ENCODE results near the gene MCUR1. TPM values are rescaled to one million over a fixed set of nuclear protein-coding genes. Genes with fewer than 3 reads are reported as not detected.
"Not testable (repeated sequence)": the region's sequence is repeated elsewhere in the genome, so short reads cannot be mapped to it uniquely, and the experiment has no call there.

MCUR1 gene
- total RNA-seq, 2 experiments from 2014 or later, result 23.5 to 32.7 TPM

DNA sequence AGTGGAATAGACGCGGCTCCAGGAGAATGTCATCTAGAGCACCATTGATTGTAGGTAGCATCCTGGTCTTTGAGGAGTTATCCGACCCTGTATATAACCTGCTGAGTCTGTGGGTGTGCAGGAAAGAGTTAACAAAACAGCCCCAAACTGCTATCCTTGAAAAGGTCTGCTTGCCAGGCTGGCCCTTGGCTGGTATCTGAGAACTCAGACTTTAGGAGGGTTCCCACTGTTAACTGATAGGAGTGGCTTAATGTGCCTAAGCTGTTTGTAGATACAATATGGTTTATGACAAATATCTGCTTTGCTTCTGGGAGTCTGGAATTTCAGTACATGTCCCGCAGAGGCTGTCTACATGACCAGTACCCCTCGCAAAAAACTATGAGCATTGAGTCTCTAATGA lies 27.6 kb upstream of the MCUR1 start:
- no peak for DNase-seq
- CTCF ChIA-PET, result no interaction called here
- H3K27ac Mint-ChIP-seq, result no peak overlapping the region
- H3K27me3 Mint-ChIP-seq, result no peaks in the 10 kb centered on the region
- H3K4me1 Mint-ChIP-seq, result no peaks in the 10 kb centered on the region
- H3K4me3 Mint-ChIP-seq, result no peak overlapping the region
- H3K36me3 Mint-ChIP-seq (ENCODE audit: low read depth), result no peaks in the 10 kb centered on the region
- POLR2A ChIA-PET, result no interaction called here
- H3K9me3 Mint-ChIP-seq, result no peaks in the 10 kb centered on the region

DNA sequence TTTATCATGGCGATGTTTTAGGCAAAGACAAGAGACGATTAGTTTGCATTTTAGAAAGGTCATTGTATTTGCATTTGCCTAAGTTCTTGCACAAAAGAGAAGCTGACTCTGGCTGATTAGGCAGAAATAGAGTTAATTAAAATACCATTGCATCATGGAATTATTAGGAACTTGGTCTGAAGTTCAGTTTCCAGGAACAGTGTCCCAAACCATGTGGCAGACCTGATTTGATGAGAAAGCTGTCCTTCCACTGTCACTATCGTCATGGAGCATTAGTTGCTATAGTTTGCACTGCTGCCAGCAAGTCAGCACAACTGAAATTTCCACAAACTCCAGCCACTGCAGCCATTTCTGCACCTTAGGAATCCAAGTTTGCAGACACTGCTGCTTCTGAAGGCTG lies 24.3 kb upstream of the MCUR1 start:
- no peaks in the 10 kb centered on the region for H3K4me1 Mint-ChIP-seq
- ChIA-PET CTCF (interaction anchor here (0.7 kb wide), 1 partner anchor 106 kb away, joined by 3 read pairs; no protein-coding TSS in a partner anchor), POLR2A (no interaction called here)
- no peak overlapping the region for H3K4me3 Mint-ChIP-seq
- no peaks in the 10 kb centered on the region for H3K36me3 Mint-ChIP-seq (ENCODE audit: low read depth)
- DNase-seq, result no peak
- H3K27ac Mint-ChIP-seq, result no peak overlapping the region
- peaks cover 7% of the 10 kb centered on the region for H3K27me3 Mint-ChIP-seq
- no peaks in the 10 kb centered on the region for H3K9me3 Mint-ChIP-seq

DNA sequence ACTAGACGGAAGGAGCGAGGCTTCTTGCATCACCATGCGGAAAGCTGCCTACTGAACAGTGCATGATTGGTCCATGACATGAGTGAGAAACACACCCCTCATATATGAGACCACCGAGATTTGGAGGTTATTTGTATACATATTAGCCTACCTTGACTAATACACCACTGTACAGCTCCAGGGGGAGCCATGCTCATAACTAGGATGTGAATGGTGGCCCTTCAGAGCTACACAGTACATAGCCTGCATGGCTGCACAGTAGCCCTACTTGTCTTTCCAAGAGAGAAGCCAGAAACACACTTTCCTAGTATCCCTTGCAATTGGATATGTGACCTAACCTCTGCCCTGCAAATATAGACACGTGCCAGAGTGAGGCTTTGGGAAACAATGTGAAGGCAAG lies 21.8 kb upstream of the MCUR1 start:
- Mint-ChIP-seq H3K9me3 (no peaks in the 10 kb centered on the region), H3K4me3 (no peak overlapping the region), H3K27ac (no peak overlapping the region), H3K4me1 (no peaks in the 10 kb centered on the region), H3K27me3 (peaks cover 7% of the 10 kb centered on the region), H3K36me3 (ENCODE audit: low read depth) (no peaks in the 10 kb centered on the region)
- POLR2A ChIA-PET, result no interaction called here
- CTCF ChIA-PET, result no interaction called here
- DNase-seq, result no peak

DNA sequence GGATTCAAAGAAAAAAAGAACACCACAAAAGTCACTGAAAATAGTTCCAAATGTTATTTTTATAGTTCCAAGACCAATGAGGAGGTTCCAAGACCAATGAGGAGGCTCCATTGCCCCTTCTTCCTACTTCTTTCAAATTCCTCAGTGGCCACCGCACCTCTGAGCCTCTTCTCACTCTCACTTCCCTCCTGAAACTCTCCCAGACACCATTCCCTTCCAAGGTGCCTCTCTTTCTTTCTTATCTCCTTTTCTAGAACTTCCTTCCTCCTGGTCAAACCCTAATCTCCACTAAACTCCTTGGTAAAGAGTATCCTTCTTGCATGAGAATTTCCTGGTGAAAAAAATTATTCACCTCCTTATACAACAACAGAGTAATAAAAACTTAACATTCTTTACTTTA lies 20.4 kb upstream of the MCUR1 start:
- CTCF ChIA-PET, result no interaction called here
- peaks cover 7% of the 10 kb centered on the region for H3K27me3 Mint-ChIP-seq

DNA sequence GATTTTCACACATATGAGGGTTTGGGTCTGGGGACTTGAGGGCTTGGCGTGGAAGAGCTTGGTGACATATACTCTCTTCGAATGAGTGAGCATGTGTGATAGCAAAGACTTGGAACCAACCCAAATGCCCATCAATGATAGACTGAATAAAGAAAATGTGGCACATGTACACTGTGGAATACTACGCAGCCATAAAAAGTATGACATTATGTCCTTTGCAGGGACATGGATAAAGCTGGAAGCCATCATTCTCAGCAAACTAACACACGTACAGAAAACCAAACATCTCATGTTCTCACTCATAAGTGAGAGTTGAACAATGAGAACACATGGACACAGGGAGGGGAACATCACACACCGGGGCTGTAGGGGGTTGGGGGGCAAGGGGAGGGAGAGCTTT lies 19.7 kb upstream of the MCUR1 start:
- CTCF ChIA-PET; H3K36me3 Mint-ChIP-seq (ENCODE audit: low read depth); H3K4me1 Mint-ChIP-seq; H3K27me3 Mint-ChIP-seq; POLR2A ChIA-PET; H3K9me3 Mint-ChIP-seq; H3K4me3 Mint-ChIP-seq; DNase-seq; H3K27ac Mint-ChIP-seq: not testable (repeated sequence)

More for the DNA sequence above, 20.4 kb upstream of the MCUR1 start:
- Mint-ChIP-seq H3K27ac (no peak overlapping the region), H3K36me3 (ENCODE audit: low read depth) (no peaks in the 10 kb centered on the region), H3K9me3 (no peaks in the 10 kb centered on the region), H3K4me1 (no peaks in the 10 kb centered on the region), H3K4me3 (no peak overlapping the region)
- no peak for DNase-seq
- POLR2A ChIA-PET, result interaction anchor here (0.6 kb wide), 1 partner anchor 20 kb away, joined by 5 read pairs; no protein-coding TSS in a partner anchor

DNA sequence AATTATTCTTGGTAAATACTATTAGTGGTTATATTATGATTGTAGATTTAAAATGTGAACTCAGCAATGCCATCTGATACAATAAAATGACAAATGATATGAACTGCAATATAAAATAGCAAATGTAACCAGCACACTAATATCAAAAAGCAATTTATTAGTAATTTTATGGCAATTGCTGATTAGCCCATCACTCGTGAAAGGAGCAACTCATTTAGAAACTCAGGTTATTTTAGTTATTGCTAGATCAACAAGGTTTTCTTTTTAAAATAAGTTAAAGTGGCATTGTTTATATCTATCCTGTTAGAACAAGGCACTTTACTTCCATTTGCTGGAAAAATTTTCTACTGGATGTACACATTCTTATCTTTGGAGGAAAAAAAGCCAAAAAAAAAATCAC lies 18.4 kb upstream of the MCUR1 start:
- ChIA-PET CTCF (no interaction called here), POLR2A (no interaction called here)
- Mint-ChIP-seq H3K36me3 (ENCODE audit: low read depth) (no peaks in the 10 kb centered on the region), H3K4me1 (no peaks in the 10 kb centered on the region), H3K4me3 (no peak overlapping the region), H3K27ac (no peak overlapping the region), H3K27me3 (peaks cover 11% of the 10 kb centered on the region), H3K9me3 (peaks cover 5% of the 10 kb centered on the region)
- no peak for DNase-seq

DNA sequence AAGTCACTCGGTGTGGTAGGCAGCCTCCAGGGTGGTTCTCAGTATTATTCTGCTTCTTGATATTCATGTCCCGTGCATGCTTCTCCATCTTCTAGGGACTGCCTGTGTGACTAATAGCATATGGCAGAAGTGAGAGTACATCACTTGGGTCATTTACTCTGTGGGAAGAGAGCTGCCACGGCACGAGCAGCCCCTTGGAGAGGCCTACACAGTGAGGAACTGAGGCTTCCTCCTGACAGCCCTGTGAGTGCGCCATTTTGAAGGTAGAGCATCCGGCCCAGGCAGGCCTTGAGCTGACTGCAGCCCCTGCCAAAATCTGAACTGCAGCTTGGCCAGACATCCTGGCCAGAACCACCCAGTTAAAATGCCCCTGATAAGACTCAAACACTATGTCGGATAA lies 17.3 kb upstream of the MCUR1 start:
- peaks cover 5% of the 10 kb centered on the region for H3K9me3 Mint-ChIP-seq
- no peak overlapping the region for H3K4me3 Mint-ChIP-seq
- no peak overlapping the region for H3K27ac Mint-ChIP-seq
- H3K27me3 Mint-ChIP-seq, result peaks cover 11% of the 10 kb centered on the region
- CTCF ChIA-PET, result interaction anchor here (0.6 kb wide), 1 partner anchor 1745 kb away, joined by 4 read pairs; no protein-coding TSS in a partner anchor
- no peaks in the 10 kb centered on the region for H3K36me3 Mint-ChIP-seq (ENCODE audit: low read depth)
- POLR2A ChIA-PET, result no interaction called here
- DNase-seq, result no peak
- peaks cover 1% of the 10 kb centered on the region for H3K4me1 Mint-ChIP-seq

DNA sequence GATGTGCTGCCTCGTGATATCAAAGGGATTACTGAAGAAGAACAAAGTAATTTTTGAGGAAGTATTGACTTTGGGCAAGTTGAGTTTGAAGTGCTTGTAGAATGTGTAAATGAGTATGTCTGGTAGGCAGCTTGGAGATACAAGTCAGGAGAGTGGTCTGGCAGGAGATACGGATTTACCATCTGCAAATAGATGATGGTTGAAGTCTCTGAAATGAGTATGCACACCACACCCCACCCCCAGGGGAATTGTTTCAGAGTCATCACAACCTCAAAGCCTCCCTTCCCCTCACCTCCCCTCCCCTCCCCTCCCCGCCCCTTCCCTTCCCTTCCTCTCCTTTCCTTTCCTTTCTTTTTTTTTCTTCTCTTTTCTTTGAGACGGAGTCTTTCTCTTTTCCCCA lies 16.4 kb upstream of the MCUR1 start:
- ChIA-PET POLR2A (no interaction called here), CTCF (no interaction called here)
- Mint-ChIP-seq H3K4me1 (peaks cover 1% of the 10 kb centered on the region), H3K27me3 (peaks cover 11% of the 10 kb centered on the region), H3K27ac (no peak overlapping the region), H3K36me3 (ENCODE audit: low read depth) (no peaks in the 10 kb centered on the region), H3K9me3 (peaks cover 5% of the 10 kb centered on the region), H3K4me3 (no peak overlapping the region)
- DNase-seq, result no peak

DNA sequence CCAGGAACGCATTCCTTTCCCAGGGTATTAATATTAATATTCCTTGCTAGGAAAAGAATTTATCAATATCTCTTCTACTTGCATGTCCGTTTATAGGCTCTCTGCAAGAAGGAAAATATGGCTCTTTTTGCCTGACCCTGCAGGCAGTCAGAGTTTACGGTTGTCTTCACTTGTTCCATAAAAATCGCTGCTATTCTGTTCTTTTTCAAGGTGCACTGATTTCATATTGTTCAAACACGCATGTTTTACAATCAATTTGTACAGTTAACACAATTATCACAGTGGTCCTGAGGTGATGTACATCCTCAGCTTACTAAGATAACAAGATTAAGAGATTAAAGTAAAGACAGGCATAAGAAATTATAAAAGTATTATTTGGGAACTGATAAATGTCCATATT lies 15.1 kb upstream of the MCUR1 start:
- POLR2A ChIA-PET; H3K4me1 Mint-ChIP-seq; H3K9me3 Mint-ChIP-seq; DNase-seq; H3K27me3 Mint-ChIP-seq; H3K4me3 Mint-ChIP-seq; CTCF ChIA-PET; H3K27ac Mint-ChIP-seq; H3K36me3 Mint-ChIP-seq (ENCODE audit: low read depth): not testable (repeated sequence)

DNA sequence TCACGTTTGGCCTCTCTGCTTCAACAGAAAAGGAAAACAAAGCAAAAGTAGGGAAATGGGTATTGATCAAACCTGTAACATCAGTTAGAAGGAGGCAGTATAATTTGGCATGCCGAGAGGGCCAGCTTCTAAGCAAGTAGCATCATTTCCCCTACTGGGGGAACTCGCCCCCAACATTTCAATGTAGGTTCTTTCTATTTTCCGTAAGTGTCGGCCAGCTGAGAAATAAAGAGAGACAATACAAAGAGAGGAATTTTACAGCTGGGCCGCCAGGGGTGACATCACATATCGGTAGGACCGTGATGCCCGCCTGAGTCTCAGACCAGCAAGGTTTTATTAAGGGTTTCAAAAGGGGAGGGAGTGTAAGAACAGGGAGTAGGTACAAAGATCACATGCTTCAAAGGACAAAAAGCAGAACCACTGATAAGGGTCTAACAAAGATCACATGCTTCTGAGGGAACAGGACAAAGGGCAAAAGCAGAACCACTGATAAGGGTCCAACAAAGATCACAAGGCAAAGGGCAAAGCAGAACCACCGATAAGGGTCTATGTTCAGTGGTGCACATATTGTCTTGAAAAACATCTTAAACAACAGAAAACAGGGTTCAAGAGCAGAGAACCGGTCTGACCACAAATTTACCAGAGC lies 14.4 kb upstream of the MCUR1 start:
- CTCF ChIA-PET, result interaction anchor here (0.6 kb wide), 1 partner anchor 11 kb away, joined by 3 read pairs; no protein-coding TSS in a partner anchor
- H3K27me3 Mint-ChIP-seq; DNase-seq; H3K36me3 Mint-ChIP-seq (ENCODE audit: low read depth); H3K4me1 Mint-ChIP-seq; H3K4me3 Mint-ChIP-seq; H3K9me3 Mint-ChIP-seq; H3K27ac Mint-ChIP-seq; POLR2A ChIA-PET: not testable (repeated sequence)

DNA sequence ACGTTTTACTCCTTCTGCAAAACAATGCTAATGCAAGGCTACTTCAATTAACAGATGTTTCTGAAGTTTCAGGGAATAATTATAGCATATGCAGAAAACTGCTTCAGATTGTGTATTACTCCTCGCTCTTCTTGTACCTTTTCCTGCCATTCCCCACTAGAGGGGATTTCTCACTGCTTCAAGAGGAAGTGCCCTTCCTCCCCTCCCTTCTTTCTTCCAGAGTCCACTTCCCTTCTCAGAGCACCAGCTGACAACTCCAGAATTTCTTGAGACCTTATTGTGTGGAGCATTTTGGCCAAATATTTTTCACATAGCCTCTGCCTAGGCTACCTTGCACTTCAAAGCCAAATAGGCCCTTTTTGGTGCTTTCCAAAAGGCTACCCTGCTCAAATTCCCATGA lies 12.7 kb upstream of the MCUR1 start:
- Mint-ChIP-seq H3K9me3 (peaks cover 5% of the 10 kb centered on the region), H3K27ac (no peak overlapping the region), H3K27me3 (peaks cover 4% of the 10 kb centered on the region), H3K4me1 (peaks cover 1% of the 10 kb centered on the region), H3K4me3 (no peak overlapping the region), H3K36me3 (ENCODE audit: low read depth) (no peaks in the 10 kb centered on the region)
- ChIA-PET CTCF (interaction anchor here (1.0 kb wide), 1 partner anchor 24 kb away, joined by 3 read pairs; no protein-coding TSS in a partner anchor), POLR2A (no interaction called here)
- DNase-seq, result no peak

DNA sequence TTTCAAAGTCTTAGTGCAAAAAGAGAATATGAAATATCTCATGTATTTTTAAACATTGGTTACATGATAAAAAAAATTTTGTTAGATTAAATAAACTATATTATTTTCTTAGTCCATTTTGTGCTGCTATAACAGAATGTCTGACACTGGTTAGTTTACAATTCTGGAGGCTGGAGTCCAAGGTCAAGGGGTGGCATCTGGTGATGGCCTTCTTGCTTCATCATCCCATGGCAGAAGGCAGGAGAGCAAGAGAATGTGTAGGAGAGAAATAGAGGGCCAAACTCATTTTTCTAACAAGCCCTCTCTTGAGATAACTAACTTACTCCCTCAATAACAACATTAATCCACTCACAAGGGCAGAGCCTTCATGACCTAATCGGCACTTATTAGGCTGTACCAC lies 11.5 kb upstream of the MCUR1 start:
- POLR2A ChIA-PET, result no interaction called here
- peaks cover 1% of the 10 kb centered on the region for H3K4me1 Mint-ChIP-seq
- no peak for DNase-seq
- no peak overlapping the region for H3K4me3 Mint-ChIP-seq
- H3K27ac Mint-ChIP-seq, result no peak overlapping the region
- no peaks in the 10 kb centered on the region for H3K36me3 Mint-ChIP-seq (ENCODE audit: low read depth)
- CTCF ChIA-PET, result no interaction called here
- peaks cover 5% of the 10 kb centered on the region for H3K9me3 Mint-ChIP-seq
- H3K27me3 Mint-ChIP-seq, result peaks cover 4% of the 10 kb centered on the region

DNA sequence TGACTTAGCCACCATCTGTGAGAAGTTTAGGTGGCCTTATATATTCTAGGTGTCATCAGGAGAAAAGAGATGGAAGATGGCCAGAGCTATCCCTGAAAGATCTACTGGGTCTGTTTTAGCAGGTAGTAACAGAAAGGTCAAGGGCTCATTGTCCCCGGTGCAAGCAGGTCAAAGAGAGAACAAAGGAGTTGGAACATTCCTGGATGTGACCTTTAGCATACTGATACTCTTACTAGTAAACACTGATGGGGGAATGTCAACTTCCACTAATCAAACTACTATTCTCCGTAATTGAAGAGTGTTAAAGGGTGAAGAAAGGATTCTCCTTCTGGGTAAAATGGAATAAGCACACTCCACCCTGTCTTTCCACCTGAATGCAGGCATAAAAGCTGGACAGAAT lies 4.0 kb upstream of the MCUR1 start:
- no peak for DNase-seq
- Mint-ChIP-seq H3K9me3 (no peaks in the 10 kb centered on the region), H3K4me3 (no peak overlapping the region), H3K4me1 (peaks cover 8% of the 10 kb centered on the region), H3K27ac (no peak overlapping the region), H3K36me3 (ENCODE audit: low read depth) (no peaks in the 10 kb centered on the region), H3K27me3 (peaks cover 12% of the 10 kb centered on the region)
- ChIA-PET CTCF (interaction anchor here (0.5 to 1.9 kb wide), 3 partner anchors 11 to 27 kb away, joined by 3 to 6 read pairs (median 4); no protein-coding TSS in a partner anchor), POLR2A (no interaction called here)

DNA sequence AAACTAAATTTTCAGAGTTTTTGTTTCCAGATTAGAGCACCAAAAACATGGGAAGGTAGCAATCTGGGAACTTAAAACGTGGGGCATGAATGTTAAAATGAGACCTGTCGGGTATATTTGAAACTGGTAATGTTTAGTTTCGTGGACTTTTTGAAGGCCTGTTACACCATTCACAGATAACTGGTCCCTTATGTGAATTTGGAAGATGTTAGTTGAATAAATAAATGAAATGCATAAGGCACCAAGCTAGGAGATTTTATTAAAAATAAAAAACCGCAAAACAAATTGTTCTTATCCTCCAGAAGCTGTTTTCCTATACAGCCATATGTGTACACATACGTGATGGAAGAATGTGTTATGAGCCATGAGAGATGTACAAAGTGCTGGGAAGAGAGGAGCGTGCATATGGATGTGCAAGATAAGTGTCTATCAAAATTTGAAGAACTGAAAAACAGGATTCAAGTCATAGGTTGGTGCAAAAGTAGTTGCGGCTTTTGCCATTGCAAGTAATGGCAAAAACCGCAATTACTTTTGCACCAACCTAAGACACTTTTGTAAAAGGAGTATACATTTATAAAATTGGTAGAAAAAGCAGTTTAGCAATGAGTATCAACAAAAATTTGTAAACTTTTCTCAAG lies 700 bp upstream of the MCUR1 start:
- peak overlapping the region; percentile 76 for H3K4me3 Mint-ChIP-seq
- no peaks in the 10 kb centered on the region for H3K9me3 Mint-ChIP-seq
- ChIA-PET POLR2A (interaction anchor here (1.0 kb wide), 1 partner anchor 241 kb away, joined by 3 read pairs; the partner anchor contains the start of gene SIRT5), CTCF (no interaction called here)
- peaks cover 3% of the 10 kb centered on the region for H3K36me3 Mint-ChIP-seq (ENCODE audit: low read depth)
- peaks cover 10% of the 10 kb centered on the region for H3K27me3 Mint-ChIP-seq
- peaks cover 29% of the 10 kb centered on the region for H3K4me1 Mint-ChIP-seq
- peak overlapping the region; percentile 90 for H3K27ac Mint-ChIP-seq
- no peak for DNase-seq
